Esophagus squamous epithelium (tissue), 5 donors: ENCODE results near the gene NR4A1. TPM values are rescaled to one million over a fixed set of nuclear protein-coding genes. Genes with fewer than 3 reads are reported as not detected.

Experiments
- DNase-seq: peaks from one replicate; lab custom pipeline; 2025; lab: John Stamatoyannopoulos, UW
- H3K27ac ChIP-seq, 4 donors: fragments of 200-600 bp; sonication (generic); one replicate each; pipeline ENCODE4 v1.5.1; 2016 to 2019; ENCODE audit warnings: mild to moderate bottlenecking in 1 of 4
- H3K27me3 ChIP-seq, 4 donors: fragments of 200-600 bp; sonication (generic); 1 replicate in 3 of 4; 2 replicates in 1 of 4; pipeline versions ENCODE4 v1.5.1 to v1.6.0; 2017 to 2021; ENCODE audit warnings: antibody characterized with exemption in 1 of 4
- H3K36me3 ChIP-seq, 3 donors: fragments of 200-600 bp; sonication (generic); one replicate each; pipeline ENCODE4 v1.5.1; 2016 to 2019
- H3K4me1 ChIP-seq, 3 donors: fragments of 200-600 bp; sonication (generic); one replicate each; pipeline ENCODE4 v1.5.1; 2017 to 2019
- H3K4me3 ChIP-seq, 4 donors: fragments of 200-600 bp; sonication (generic); 1 replicate in 3 of 4; 2 replicates in 1 of 4; pipeline ENCODE4 v1.5.1; 2016 to 2019; ENCODE audit warnings: mild to moderate bottlenecking in 2 of 4, moderate library complexity in 1 of 4
- H3K9me3 ChIP-seq, 3 donors: fragments of 200-600 bp; sonication (generic); one replicate each; pipeline ENCODE4 v1.5.1; 2016 to 2019
- POLR2A ChIP-seq, 4 donors: fragments of 450-650 bp; IDR thresholded peaks; one replicate each; pipeline ENCODE4 v1.6.1; 2017; ENCODE audit warnings: antibody characterized with exemption in 4 of 4, mild to moderate bottlenecking in 4 of 4, moderate library complexity in 3 of 4
- WGBS, 2 donors: methylation state at CpG; one replicate each; pipeline ENCODE4 v1.1.5; 2018; 5-methylcytosine and 5-hydroxymethylcytosine counted together
- intact Hi-C: fragments of 100-400 bp; cut with DNase I; formaldehyde crosslinking; loops from one replicate; pipeline ENCODE4 v1.15.0; 2022
- total RNA-seq, 4 donors: library from RNA; depleted of rRNA; stranded (reverse); fragments of >200 nt; gene quantifications; one replicate each; pipeline ENCODE4 v1.1.0, GENCODE V29; 2016
- TF ChIP-seq, protein P1 (sequence below), 6 experiments: fragments of 450-650 bp in 4 of 6; fragments of 200-600 bp in 2 of 6; sonication (generic) in 2 of 6; IDR thresholded peaks; one replicate each; pipeline ENCODE4 v1.5.1; 2016 to 2019; ENCODE audit warnings: antibody characterized with exemption in 6 of 6, mild to moderate bottlenecking in 4 of 6, moderate library complexity in 4 of 6
- donor health status: DM: yes; HTN: yes; CAD: no.

Gene NR4A1
- total RNA-seq = 10 to 100 TPM in 1 of 4 donors, 1 to 10 TPM in 3; 3.4 to 12.6 (median 5.6) TPM

GRCh38 chr12:52050758-52051541 is at the start of gene NR4A1:
Gene NR4A1 (plus strand): TSS chr12:52051442. CDS start chr12:52054329, 2,887 bp downstream.
- WGBS, 2 donors = 0% methylated on average over 4 of the region's 77 CpGs; no CpG with 5 or more reads in 1 of the 2 donors
- intact Hi-C loops = no loop called here

DNA sequence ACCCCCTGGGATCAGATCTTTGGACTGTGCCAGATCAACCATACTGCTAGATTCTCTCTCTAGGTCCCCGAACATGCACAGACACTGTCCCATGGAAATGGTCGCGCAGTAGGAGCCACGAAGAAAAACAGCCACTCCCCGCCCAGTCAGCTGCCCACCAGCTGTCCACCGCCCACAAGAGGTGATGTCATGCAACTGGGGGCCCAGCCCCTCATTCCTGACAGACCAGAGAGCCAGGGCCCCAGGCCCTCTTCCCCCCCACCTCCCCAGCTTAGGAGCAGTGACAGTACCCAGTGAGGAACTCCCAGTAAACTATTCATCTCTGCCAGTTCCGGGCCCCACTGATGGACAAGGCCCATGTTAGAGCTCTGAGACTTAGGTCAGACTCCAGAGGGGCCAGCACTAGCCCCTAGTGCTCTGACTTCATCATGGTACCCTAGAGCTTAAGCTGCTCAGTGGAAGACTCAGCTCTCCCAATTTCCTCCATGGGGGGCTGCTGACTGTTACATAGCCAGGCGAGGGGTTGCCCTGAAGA is 48.2 kb upstream of the NR4A1 start:
- no peak overlapping the region for H3K27ac ChIP-seq
- TF ChIP-seq, protein P1, sequence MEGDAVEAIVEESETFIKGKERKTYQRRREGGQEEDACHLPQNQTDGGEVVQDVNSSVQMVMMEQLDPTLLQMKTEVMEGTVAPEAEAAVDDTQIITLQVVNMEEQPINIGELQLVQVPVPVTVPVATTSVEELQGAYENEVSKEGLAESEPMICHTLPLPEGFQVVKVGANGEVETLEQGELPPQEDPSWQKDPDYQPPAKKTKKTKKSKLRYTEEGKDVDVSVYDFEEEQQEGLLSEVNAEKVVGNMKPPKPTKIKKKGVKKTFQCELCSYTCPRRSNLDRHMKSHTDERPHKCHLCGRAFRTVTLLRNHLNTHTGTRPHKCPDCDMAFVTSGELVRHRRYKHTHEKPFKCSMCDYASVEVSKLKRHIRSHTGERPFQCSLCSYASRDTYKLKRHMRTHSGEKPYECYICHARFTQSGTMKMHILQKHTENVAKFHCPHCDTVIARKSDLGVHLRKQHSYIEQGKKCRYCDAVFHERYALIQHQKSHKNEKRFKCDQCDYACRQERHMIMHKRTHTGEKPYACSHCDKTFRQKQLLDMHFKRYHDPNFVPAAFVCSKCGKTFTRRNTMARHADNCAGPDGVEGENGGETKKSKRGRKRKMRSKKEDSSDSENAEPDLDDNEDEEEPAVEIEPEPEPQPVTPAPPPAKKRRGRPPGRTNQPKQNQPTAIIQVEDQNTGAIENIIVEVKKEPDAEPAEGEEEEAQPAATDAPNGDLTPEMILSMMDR (IDR thresholded peaks at IDR 0.05) = no peak
- TF ChIP-seq POLR2A (IDR thresholded peaks at IDR 0.05) = no peak
- H3K4me1 ChIP-seq = peaks cover 6 to 43% (median 11%) of the 10 kb centered on the region in 3 donors
- intact Hi-C loops = no loop called here
- no peak overlapping the region for H3K4me3 ChIP-seq
- no peak for DNase-seq
- H3K27me3 ChIP-seq = peaks cover 0 to 36% (median 3%) of the 10 kb centered on the region in 4 donors
- 91 to 100% methylated on average over 2 to 6 of the region's 8 CpGs for WGBS, 2 donors
- no peaks in the 10 kb centered on the region for H3K9me3 ChIP-seq
- H3K36me3 ChIP-seq = peaks cover 0 to 21% (median 0%) of the 10 kb centered on the region in 3 donors

More at GRCh38 chr12:52050758-52051541, at the start of gene NR4A1:
- H3K4me1 ChIP-seq = peaks cover 20 to 72% (median 36%) of the 10 kb centered on the region in 3 donors
- peak; percentile 82 for DNase-seq
- H3K27me3 ChIP-seq = peaks cover 0 to 9% (median 0%) of the 10 kb centered on the region in 4 donors
- peak within 1 kb of the TSS; percentile 36 to 66 (median 54) for H3K4me3 ChIP-seq
- peak within 1 kb of the TSS; percentile 88 to 98 (median 92) for H3K27ac ChIP-seq
- no peaks in the 10 kb centered on the region for H3K9me3 ChIP-seq
- H3K36me3 ChIP-seq = peaks cover 0 to 9% (median 4%) of the 10 kb centered on the region in 3 donors
- TF ChIP-seq POLR2A (IDR thresholded peaks at IDR 0.05) = peak in 3 of 4 donors; percentile 84 to 98 (median 94)
- TF ChIP-seq, protein P1 (IDR thresholded peaks at IDR 0.05) = no peak

DNA sequence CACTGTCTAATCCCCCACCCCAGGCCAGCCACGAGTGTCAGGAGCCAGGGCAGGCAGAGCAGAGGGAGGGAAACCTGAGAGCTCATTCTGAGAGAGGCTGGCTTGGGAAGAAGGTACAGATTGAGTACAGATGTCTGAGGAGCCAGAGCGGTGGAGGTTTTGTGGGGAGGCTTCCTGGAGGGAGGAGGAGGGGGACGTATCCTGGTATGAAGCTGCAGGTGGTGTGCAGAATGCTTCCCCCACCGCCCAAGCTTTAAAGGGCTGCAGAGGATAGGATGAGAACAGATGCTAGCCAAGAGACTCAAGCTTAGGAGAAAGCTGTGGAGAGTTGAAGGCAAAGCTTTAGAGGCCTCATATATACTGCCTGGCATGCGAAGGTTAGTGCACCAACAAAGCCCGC is 47.7 kb upstream of the NR4A1 start:
- Histone ChIP-seq H3K36me3 (peaks cover 0 to 16% (median 0%) of the 10 kb centered on the region in 3 donors), H3K27ac (no peak overlapping the region), H3K9me3 (no peaks in the 10 kb centered on the region), H3K27me3 (peaks cover 0 to 36% (median 3%) of the 10 kb centered on the region in 4 donors), H3K4me3 (no peak overlapping the region), H3K4me1 (peaks cover 6 to 48% (median 13%) of the 10 kb centered on the region in 3 donors)
- 76 to 78% methylated on average over 3 to 6 of the region's 6 CpGs for WGBS, 2 donors
- TF ChIP-seq POLR2A (IDR thresholded peaks at IDR 0.05) = no peak
- TF ChIP-seq, protein P1 (IDR thresholded peaks at IDR 0.05) = no peak
- DNase-seq = no peak
- intact Hi-C loops = no loop called here

GRCh38 chr12:52004042-52004648 is 47.1 kb upstream of the NR4A1 start:
- peaks cover 6 to 53% (median 14%) of the 10 kb centered on the region in 3 donors for H3K4me1 ChIP-seq
- no peak overlapping the region for H3K27ac ChIP-seq
- TF ChIP-seq, protein P1 (IDR thresholded peaks at IDR 0.05) = peak; percentile 42 to 71 (median 68)
- no peak for TF ChIP-seq POLR2A (IDR thresholded peaks at IDR 0.05)
- WGBS, 2 donors = 48 to 90% methylated on average over 2 to 5 of the region's 5 CpGs
- peaks cover 0 to 14% (median 0%) of the 10 kb centered on the region in 3 donors for H3K36me3 ChIP-seq
- intact Hi-C loops = no loop called here
- peaks cover 0 to 36% (median 3%) of the 10 kb centered on the region in 4 donors for H3K27me3 ChIP-seq
- H3K9me3 ChIP-seq = no peaks in the 10 kb centered on the region
- no peak for DNase-seq
- no peak overlapping the region for H3K4me3 ChIP-seq
